HG03558 (cell line): ENCODE measurements around the gene GPRC5D.

Source experiments
- ATAC-seq: cut with Tn5 transposase; IDR thresholded peaks from one replicate; pipeline ENCODE4 v1.9.1; 2021; ENCODE audit warnings: moderate number of reproducible peaks; ENCODE audit not compliant: unreplicated experiment; ENCODE audit errors: extremely low read depth

Gene GPRC5D

GRCh38 chr12:12982331-12982730 lies 30.4 kb upstream of the GPRC5D start:
- ATAC-seq: no peak

GRCh38 chr12:12979731-12980259 lies 27.8 kb upstream of the GPRC5D start:
- ATAC-seq: no peak

- no peak for ATAC-seq
These were observed 27.2 kb upstream of the GPRC5D start for GRCh38 chr12:12979126-12979525.

GRCh38 chr12:12977231-12977630 lies 25.3 kb upstream of the GPRC5D start:
- no peak for ATAC-seq

- no peak for ATAC-seq
These were observed 24.4 kb upstream of the GPRC5D start for GRCh38 chr12:12976366-12976765.

GRCh38 chr12:12975322-12976077 lies 23.5 kb upstream of the GPRC5D start:
- ATAC-seq: no peak

GRCh38 chr12:12974211-12974610 lies 22.2 kb upstream of the GPRC5D start:
- ATAC-seq: no peak

- ATAC-seq: no peak
These were observed 21.0 kb upstream of the GPRC5D start for GRCh38 chr12:12973019-12973418.

- no peak for ATAC-seq
These were observed 13.9 kb upstream of the GPRC5D start for GRCh38 chr12:12965836-12966235.

GRCh38 chr12:12964255-12964654 lies 12.3 kb upstream of the GPRC5D start:
- ATAC-seq: no peak

- no peak for ATAC-seq
These were observed 8.8 kb upstream of the GPRC5D start for GRCh38 chr12:12960639-12961209.

GRCh38 chr12:12958886-12959285 lies 6.9 kb upstream of the GPRC5D start:
- no peak for ATAC-seq

GRCh38 chr12:12954878-12955625 lies 3.1 kb upstream of the GPRC5D start:
- ATAC-seq: no peak

- ATAC-seq: no peak
These were observed 2.4 kb upstream of the GPRC5D start for GRCh38 chr12:12954356-12954755.

- no peak for ATAC-seq
These were observed 466 bp downstream of the GPRC5D start for GRCh38 chr12:12951504-12951903.

- no peak for ATAC-seq
These were observed 4.1 kb downstream of the GPRC5D start for GRCh38 chr12:12947902-12948301.

- ATAC-seq: no peak
These were observed 5.1 kb downstream of the GPRC5D start for GRCh38 chr12:12946686-12947355.

GRCh38 chr12:12945591-12945990 lies 6.4 kb downstream of the GPRC5D start:
- ATAC-seq: no peak

- ATAC-seq: no peak
These were observed 8.2 kb downstream of the GPRC5D start for GRCh38 chr12:12943586-12944260.
